GM23248 (cell line): ENCODE data around the gene SMIM44. TPM values are rescaled to one million over a fixed set of nuclear protein-coding genes. Genes with fewer than 3 reads are reported as not detected.

Experiments
- DNase-seq: peaks from one replicate; pipeline ENCODE4 v3.0.0-alpha.2; 2015
- H2AFZ ChIP-seq: fragments of 200-600 bp; sonication (generic); 2 replicates; pipeline ENCODE4 v1.6.1; 2016; ENCODE audit warnings: antibody characterized with exemption
- H3F3A ChIP-seq: fragments of 200-600 bp; sonication (generic); 2 replicates; pipeline ENCODE4 v1.6.1; 2016; ENCODE audit warnings: mild to moderate bottlenecking, antibody characterized with exemption, mixed run types; ENCODE audit not compliant: insufficient read depth
- H3K27ac ChIP-seq: fragments of 200-600 bp; sonication (generic); 2 replicates; pipeline ENCODE4 v1.5.1; 2016; ENCODE audit warnings: mild to moderate bottlenecking
- H3K27me3 ChIP-seq: fragments of 200-600 bp; sonication (generic); replicated peaks from 2 replicates; pipeline ENCODE4 v1.6.1; 2016; ENCODE audit warnings: mild to moderate bottlenecking; ENCODE audit not compliant: insufficient read depth
- H3K36me3 ChIP-seq: fragments of 200-600 bp; sonication (generic); 2 replicates; pipeline ENCODE4 v1.6.1; 2016; ENCODE audit warnings: low read depth, mild to moderate bottlenecking
- H3K4me1 ChIP-seq: fragments of 200-600 bp; sonication (generic); 2 replicates; pipeline ENCODE4 v1.6.1; 2016; ENCODE audit warnings: mild to moderate bottlenecking; ENCODE audit not compliant: insufficient read depth
- H3K4me2 ChIP-seq: fragments of 200-600 bp; sonication (generic); one replicate; pipeline ENCODE4 v1.6.1; 2016; ENCODE audit warnings: mild to moderate bottlenecking; ENCODE audit not compliant: unreplicated experiment
- H3K4me3 ChIP-seq: fragments of 200-600 bp; sonication (generic); 2 replicates; pipeline ENCODE4 v1.5.1; 2016; ENCODE audit warnings: mild to moderate bottlenecking
- H3K79me2 ChIP-seq: fragments of 200-600 bp; sonication (generic); 2 replicates; pipeline ENCODE4 v1.6.1; 2016; ENCODE audit warnings: mild to moderate bottlenecking; ENCODE audit not compliant: insufficient read depth
- H3K9ac ChIP-seq: fragments of 200-600 bp; sonication (generic); 2 replicates; pipeline ENCODE4 v1.6.1; 2016; ENCODE audit warnings: mild to moderate bottlenecking
- H3K9me2 ChIP-seq: fragments of 200-600 bp; sonication (generic); 2 replicates; pipeline ENCODE4 v1.6.1; 2016; ENCODE audit warnings: mixed run types, mild to moderate bottlenecking, moderate library complexity; ENCODE audit not compliant: insufficient read depth
- H3K9me3 ChIP-seq: fragments of 200-600 bp; sonication (generic); one replicate; pipeline ENCODE4 v1.6.1; 2017; ENCODE audit warnings: low read depth
- H4K20me1 ChIP-seq: fragments of 200-600 bp; sonication (generic); 2 replicates; pipeline ENCODE4 v1.6.0; 2016; ENCODE audit not compliant: insufficient read depth
- EZH2 ChIP-seq: fragments of 200-600 bp; sonication (generic); IDR thresholded peaks from 2 replicates; pipeline ENCODE4 v1.6.1; 2018; ENCODE audit warnings: antibody characterized with exemption, mild to moderate bottlenecking; ENCODE audit not compliant: insufficient read depth, poor library complexity, severe bottlenecking
- EZH2phosphoT487 ChIP-seq: fragments of 200-600 bp; sonication (generic); IDR thresholded peaks from 2 replicates; pipeline ENCODE4 v1.6.1; 2018; ENCODE audit warnings: antibody characterized with exemption, moderate library complexity, mild to moderate bottlenecking, low read depth; ENCODE audit not compliant: insufficient read depth
- WGBS, 2 experiments: methylation state at CpG; one replicate each; pipeline ENCODE4 v1.1.6; 2015 to 2017; ENCODE audit warnings: low lambda C conversion rate in 2 of 2, low coverage in 1 of 2; ENCODE audit errors: missing lambda C conversion rate in 2 of 2; 5-methylcytosine and 5-hydroxymethylcytosine counted together
- in situ Hi-C: fragments of 300-500 bp; cut with MboI; formaldehyde crosslinking; loops from 2 replicates; pipeline ENCODE4 v1.15.0; 2020
- polyA plus RNA-seq: library from polyadenylated mRNA; unstranded; fragments of >200 nt; fragmentation: Nextera tagmentation; extraction: Ambion mirVana; gene quantifications from 2 replicates; pipeline ENCODE4 v1.2.1, GENCODE V29; 2016
- total RNA-seq: library from RNA; depleted of rRNA; stranded (reverse); fragments of >200 nt; shearing (Covaris generic); gene quantifications from 2 replicates; pipeline ENCODE4 v1.2.3, GENCODE V29; 2014

SMIM44 gene
- total and polyA plus RNA-seq, 2 experiments from 2014 or later = not detected

DNA sequence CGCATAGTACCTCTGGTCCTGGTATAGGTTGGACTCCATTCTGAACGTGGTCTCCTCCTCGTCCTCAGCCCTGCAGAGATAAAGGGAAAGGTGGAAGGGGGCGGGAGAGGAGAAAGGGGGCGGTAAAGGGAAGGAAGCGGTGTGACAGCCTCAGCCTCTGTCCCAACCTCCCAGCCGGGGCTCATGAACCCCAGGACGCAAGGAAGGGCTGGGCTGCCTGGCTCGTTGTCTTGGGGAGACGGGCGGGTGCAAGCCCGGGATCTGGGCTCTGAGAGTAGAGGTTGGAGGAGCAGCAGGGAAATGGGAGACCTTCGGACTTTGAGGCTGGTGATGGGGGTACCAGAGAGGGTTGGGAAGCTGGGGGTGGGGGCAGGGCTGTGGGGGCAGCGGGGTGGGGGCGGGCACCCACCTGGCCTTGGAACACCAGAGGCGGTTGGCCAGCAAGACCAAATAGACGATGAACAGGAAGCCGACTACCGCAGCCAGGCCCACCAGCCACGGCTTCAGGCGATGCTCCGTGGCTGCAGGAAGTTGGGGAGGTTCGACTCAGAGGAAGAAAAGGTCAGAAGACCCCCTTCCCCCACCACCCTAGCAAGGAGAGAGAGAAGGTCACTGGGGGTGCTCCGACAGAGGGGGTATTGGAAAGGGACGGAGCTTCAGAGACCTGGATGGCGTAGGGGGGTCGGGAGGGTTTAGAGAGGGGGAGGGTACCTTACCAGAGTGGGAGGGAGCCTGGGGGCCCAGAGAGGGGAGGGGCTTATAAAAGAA, 4.6 kb downstream of the SMIM44 start:
- no peaks in the 10 kb centered on the region for H3K79me2 ChIP-seq
- H3K4me1 ChIP-seq = no peaks in the 10 kb centered on the region
- no peak for DNase-seq
- no peak overlapping the region for H3K9ac ChIP-seq
- no peaks in the 10 kb centered on the region for H3K9me2 ChIP-seq
- no peak overlapping the region for H2AFZ ChIP-seq
- no peaks in the 10 kb centered on the region for H3F3A ChIP-seq
- no peak for TF ChIP-seq EZH2
- TF ChIP-seq EZH2phosphoT487 = no peak
- no peaks in the 10 kb centered on the region for H4K20me1 ChIP-seq
- no peaks in the 10 kb centered on the region for H3K36me3 ChIP-seq
- peaks cover 21% of the 10 kb centered on the region for H3K27me3 ChIP-seq
- H3K4me3 ChIP-seq = no peak overlapping the region
- 27 to 41% methylated on average over 19 to 27 of the region's 27 CpGs for WGBS, 2 experiments
- no peak overlapping the region for H3K4me2 ChIP-seq
- no peaks in the 10 kb centered on the region for H3K9me3 ChIP-seq
- H3K27ac ChIP-seq = no peak overlapping the region
- in situ Hi-C loops = no loop called here

DNA sequence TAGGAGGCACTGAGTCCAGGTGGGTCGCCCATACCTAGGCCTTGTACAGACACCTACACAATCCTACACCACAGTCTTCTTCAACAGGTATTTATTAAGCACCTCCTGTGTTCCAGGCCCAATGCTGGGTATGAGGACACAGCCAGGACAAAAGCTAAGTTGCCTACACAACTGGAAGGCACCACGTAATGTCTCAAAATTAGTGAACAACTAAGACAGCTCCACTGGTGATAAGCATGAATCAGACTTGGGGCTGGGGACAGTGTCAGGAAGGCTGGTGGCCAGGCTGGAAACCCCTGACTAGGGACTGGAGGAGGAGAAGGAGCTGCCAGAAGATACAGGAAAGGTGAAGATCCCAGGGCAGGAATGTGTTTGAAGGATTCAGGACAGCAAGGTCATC, 5.3 kb downstream of the SMIM44 start:
- 90 to 92% methylated on average over 1 to 2 of the region's 2 CpGs for WGBS, 2 experiments
- H3K9me3 ChIP-seq = no peaks in the 10 kb centered on the region
- no peaks in the 10 kb centered on the region for H3K36me3 ChIP-seq
- H3K4me3 ChIP-seq = no peak overlapping the region
- H3K9ac ChIP-seq = no peak overlapping the region
- H3F3A ChIP-seq = no peaks in the 10 kb centered on the region
- H4K20me1 ChIP-seq = no peaks in the 10 kb centered on the region
- peaks cover 21% of the 10 kb centered on the region for H3K27me3 ChIP-seq
- TF ChIP-seq EZH2 = no peak
- no peak for TF ChIP-seq EZH2phosphoT487
- H3K79me2 ChIP-seq = no peaks in the 10 kb centered on the region
- no peaks in the 10 kb centered on the region for H3K9me2 ChIP-seq
- no peak overlapping the region for H3K27ac ChIP-seq
- no peak for DNase-seq
- no peaks in the 10 kb centered on the region for H3K4me1 ChIP-seq
- in situ Hi-C loops = no loop called here
- no peak overlapping the region for H3K4me2 ChIP-seq
- H2AFZ ChIP-seq = no peak overlapping the region

DNA sequence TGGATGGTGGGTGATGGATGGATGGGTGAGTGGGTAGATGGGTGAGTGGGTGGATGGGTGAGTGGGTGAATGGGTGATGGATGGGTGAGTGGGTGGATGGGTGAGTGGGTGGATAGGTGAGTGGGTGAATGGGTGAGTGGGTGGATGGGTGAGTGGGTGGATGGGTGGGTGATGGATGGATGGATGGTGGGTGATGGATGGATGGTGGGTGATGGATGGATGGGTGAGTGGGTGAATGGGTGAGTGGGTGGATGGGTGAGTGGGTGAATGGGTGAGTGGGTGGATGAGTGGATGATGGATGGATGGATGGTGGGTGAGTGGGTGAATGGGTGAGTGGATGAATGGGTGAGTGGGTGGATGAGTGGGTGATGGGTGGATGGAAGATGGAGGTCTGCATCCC, 5.7 kb downstream of the SMIM44 start:
- H4K20me1 ChIP-seq = no peaks in the 10 kb centered on the region
- DNase-seq = no peak
- H3K4me2 ChIP-seq = no peak overlapping the region
- no peaks in the 10 kb centered on the region for H3K9me3 ChIP-seq
- H3K4me3 ChIP-seq = no peak overlapping the region
- no peaks in the 10 kb centered on the region for H3K79me2 ChIP-seq
- no peaks in the 10 kb centered on the region for H3K4me1 ChIP-seq
- H3K27me3 ChIP-seq = peaks cover 20% of the 10 kb centered on the region
- no peaks in the 10 kb centered on the region for H3K9me2 ChIP-seq
- in situ Hi-C loops = no loop called here
- H3K9ac ChIP-seq = no peak overlapping the region
- TF ChIP-seq EZH2 (no peak), EZH2phosphoT487 (no peak)
- no peak overlapping the region for H2AFZ ChIP-seq
- H3F3A ChIP-seq = no peaks in the 10 kb centered on the region
- H3K27ac ChIP-seq = no peak overlapping the region
- no peaks in the 10 kb centered on the region for H3K36me3 ChIP-seq

DNA sequence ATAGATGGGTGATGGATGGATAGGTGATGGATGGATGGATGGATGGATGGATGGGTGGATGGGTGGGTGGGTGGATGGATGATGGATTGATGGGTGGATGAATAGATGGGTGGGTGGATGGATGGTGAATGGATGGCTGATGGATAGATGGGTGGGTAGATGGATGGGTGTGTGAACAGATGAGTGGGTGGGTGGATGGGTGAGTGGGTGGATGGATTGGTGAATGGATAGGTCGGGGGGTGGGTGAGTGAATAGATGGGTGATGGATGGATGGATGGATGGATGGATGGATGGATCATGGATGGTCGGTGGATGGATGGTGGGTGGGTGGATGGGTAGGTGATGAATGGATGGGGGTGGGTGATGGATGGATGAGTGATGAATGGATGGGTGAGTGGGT, 6.4 kb downstream of the SMIM44 start:
- Histone ChIP-seq H3K79me2 (no peaks in the 10 kb centered on the region), H2AFZ (no peak overlapping the region), H3K4me1 (no peaks in the 10 kb centered on the region), H3K9me3 (no peaks in the 10 kb centered on the region), H3K9ac (no peak overlapping the region), H4K20me1 (no peaks in the 10 kb centered on the region), H3F3A (no peaks in the 10 kb centered on the region), H3K4me3 (no peak overlapping the region), H3K27me3 (peaks cover 13% of the 10 kb centered on the region), H3K9me2 (no peaks in the 10 kb centered on the region), H3K27ac (no peak overlapping the region), H3K4me2 (no peak overlapping the region), H3K36me3 (no peaks in the 10 kb centered on the region)
- TF ChIP-seq EZH2phosphoT487 = no peak
- TF ChIP-seq EZH2 = no peak
- no peak for DNase-seq
- in situ Hi-C loops = no loop called here
- WGBS, 2 experiments = 45% methylated on average over 2 of the region's 2 CpGs; no CpG with 5 or more reads in 1 of the 2 experiments

DNA sequence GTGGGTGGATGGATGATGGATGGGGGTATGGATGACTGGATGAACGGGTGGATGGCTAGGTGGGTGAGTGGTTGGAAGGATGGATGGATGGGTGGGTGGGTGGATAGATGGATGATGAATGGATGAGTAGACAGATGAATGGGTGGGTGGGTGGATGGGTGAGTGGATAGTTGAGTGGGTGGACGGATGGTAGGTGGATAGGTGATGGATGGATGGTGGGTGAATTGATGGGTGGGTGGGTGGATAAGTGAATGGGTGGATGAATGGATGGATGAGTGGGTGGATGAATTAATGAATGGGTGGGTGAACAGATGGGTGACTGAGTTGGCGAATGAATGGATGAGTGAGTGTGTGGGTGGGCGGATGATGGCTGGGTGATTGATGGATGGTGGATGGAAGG, 7.8 kb downstream of the SMIM44 start:
- TF ChIP-seq EZH2phosphoT487 (no peak), EZH2 (no peak)
- no peak overlapping the region for H3K4me3 ChIP-seq
- in situ Hi-C loops = no loop called here
- no peaks in the 10 kb centered on the region for H3F3A ChIP-seq
- H3K4me1 ChIP-seq = no peaks in the 10 kb centered on the region
- no peak overlapping the region for H3K4me2 ChIP-seq
- H3K27ac ChIP-seq = no peak overlapping the region
- H3K9ac ChIP-seq = no peak overlapping the region
- H3K9me3 ChIP-seq = no peaks in the 10 kb centered on the region
- no peaks in the 10 kb centered on the region for H3K79me2 ChIP-seq
- no peaks in the 10 kb centered on the region for H4K20me1 ChIP-seq
- no peaks in the 10 kb centered on the region for H3K9me2 ChIP-seq
- no peak for DNase-seq
- no peaks in the 10 kb centered on the region for H3K36me3 ChIP-seq
- no peak overlapping the region for H2AFZ ChIP-seq
- WGBS, 2 experiments = 52% methylated on average over 3 to 4 of the region's 4 CpGs
- no peaks in the 10 kb centered on the region for H3K27me3 ChIP-seq
